SW 1271 (cell line): Measurements from ENCODE around the gene MYO7B.

Experiments used
- DNase-seq, 2 experiments: peaks; one replicate each; lab custom pipeline; 2025; lab: John Stamatoyannopoulos, UW

The MYO7B gene

DNA sequence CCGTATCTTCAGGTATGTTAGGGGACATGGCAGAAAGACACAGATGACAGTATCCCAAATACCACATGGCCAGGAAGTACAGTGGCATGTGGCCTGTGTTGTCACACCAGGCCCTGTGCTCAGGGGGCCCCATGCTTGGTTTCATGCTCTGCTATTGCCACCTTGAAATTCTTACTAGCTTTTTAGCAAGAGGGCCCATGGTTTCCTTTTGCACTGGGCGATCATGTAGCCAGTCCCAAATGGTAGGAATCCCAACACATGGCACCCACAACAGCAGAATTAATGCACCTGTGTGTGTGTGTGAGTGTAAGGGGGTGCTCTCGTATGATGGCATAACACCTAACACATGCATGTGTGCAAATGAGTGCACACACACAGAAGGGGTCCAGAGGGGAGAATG lies 39.2 kb downstream of the MYO7B start:
- DNase-seq = no peak

DNA sequence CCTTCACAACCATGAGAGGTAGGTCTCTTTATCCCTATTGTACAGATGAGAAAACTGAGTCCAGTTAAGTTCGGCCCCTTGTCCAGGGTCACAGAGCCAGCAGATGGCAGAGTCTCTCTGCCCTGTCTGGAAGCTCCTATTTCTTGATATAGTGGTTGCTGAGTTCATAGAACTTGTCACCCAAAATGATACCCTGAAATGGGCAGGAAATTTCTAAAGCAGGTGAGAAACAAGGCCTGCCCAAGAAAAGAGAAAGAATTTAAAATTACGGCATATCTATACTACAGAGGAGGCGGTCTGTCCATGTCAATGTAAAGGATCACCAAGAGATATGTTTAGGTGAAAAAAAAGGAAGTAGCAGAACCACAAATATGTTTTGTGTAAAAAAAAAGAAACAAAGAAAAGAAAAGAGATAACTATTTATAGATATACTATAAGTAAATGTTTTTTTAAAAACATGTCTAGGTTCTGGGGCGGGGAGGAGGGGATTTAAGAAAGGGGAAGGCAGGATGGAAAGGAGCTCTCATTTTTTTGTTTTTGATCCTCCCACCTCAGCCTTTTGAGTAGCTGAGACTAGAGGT lies 39.8 kb downstream of the MYO7B start:
- no peak for DNase-seq

DNA sequence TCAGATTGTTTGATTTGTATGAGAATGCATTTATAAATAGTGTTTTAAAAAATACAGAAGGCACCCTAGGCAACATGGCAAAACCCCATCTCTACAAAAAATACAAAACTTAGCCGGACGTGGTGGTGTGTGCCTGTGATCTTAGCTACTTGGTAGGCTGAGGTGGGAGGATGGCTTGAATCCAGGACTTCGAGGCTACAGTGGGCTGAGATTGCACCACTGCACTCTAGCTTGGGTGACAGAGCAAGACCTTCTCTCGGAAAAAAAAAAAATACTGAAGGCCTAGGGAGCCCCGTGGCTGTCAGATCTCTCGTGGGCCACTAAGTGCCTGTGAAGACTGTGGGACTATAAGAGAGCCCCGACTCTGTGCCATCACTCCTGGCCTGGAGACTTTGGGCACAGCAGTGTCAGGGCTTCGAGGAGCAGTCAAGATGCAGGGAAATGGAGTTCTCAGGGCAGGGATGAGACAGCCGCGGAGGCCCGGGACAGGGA lies 40.5 kb downstream of the MYO7B start:
- no peak for DNase-seq

DNA sequence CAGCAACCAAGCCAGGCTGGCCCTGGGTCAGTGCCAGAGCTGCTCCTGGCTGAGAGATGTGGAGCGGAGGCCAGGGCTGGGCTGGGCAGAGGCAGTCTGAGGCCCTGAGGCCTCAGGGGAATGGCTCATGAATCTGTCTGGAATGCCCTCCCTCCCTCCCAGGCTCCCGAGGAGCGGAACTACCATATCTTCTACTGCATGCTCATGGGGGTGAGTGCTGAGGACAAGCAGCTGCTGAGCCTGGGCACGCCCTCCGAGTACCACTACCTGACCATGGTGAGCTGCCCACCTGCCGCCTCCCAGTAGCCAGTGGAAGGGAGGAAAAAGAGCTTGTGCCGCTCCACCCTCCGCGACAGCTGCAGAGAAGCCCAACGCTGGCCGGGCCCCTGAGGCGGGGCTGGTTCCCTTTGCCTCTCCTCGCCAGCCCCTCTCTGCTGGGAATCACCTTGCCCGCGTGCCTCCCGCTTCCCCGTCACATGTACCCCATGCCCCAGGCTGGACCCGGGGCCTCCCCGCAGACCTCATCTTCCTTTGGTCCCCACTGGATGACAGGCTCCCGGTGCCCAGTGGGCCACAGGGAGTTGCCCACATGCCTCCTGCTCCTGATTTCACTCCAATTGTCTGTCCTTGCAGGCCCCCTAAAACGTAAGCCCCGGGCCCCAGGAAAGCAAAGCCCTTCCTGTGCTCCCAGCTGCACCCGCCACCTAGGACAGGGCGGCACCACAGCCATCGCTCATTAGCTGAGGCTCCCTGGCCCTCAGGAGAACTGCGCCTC lies 41.1 kb downstream of the MYO7B start:
- DNase-seq = no peak

DNA sequence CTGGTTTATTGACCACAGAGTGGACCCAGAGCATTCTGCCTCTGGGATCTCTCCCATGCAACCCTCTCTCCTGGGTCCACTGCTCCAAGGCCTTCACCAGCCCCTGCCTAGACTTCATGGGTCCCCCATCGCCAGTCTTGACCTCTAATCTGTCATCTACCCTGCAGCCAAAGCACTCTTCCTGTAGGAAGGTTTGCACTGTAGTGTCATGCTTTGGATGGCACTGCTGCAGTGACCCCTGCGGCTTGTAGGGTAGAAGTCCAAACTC lies 41.7 kb downstream of the MYO7B start:
- no peak for DNase-seq

DNA sequence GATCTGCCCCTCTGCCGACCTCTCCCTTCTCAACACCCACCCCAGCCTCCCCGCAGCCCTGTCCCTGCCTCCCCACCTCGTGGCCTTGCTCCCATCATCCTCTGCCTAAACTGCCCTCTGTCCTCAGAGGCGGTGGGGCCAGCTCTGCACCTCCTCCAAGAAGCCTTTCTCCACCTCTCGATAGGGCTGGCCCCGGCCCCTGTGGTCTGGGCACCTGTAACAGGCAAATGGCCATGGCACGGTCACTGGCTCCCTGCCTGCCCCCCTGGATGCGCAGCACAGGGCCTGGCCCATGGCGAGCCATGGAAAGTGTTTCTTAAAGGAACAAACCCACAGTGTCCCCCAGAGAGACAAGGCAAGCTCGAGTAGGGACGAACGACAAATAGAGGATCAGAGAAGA lies 42.0 kb downstream of the MYO7B start:
- DNase-seq = no peak

DNA sequence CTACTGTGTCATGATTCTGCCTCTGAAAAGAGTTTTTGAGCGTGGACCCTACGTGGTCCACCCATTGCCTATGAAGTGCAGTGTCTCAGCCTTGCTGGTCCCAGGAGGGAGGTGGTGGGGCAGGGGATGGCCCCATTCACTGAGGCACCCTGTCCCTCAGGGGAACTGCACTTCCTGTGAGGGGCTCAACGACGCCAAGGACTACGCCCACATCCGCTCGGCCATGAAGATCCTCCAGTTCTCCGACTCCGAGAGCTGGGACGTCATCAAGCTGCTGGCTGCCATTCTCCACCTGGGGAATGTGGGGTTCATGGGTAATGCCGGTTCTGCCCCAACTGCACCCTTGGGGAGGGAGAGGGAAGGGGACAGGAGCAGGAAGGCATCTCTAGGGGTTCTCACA lies 42.5 kb downstream of the MYO7B start:
- no peak for DNase-seq

DNA sequence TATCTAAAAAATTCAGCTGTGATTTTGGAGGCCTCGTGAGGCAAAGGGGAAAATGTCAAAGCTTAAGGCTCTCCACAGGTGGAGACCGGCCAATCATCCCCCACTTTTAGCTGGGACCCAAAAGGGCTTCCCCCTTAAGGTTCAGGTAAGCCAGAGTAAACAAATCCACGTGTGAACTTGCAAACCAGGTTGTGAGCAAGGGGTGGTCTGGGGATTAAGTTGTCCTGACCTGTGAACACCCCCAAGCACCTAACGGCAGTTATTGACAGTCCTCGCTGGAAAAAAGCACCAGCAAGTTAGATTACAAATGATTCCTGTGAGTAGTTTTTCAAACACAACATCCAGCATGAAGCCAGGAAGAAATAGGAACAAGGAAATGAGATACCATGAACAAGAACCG lies 42.9 kb downstream of the MYO7B start:
- DNase-seq = no peak

DNA sequence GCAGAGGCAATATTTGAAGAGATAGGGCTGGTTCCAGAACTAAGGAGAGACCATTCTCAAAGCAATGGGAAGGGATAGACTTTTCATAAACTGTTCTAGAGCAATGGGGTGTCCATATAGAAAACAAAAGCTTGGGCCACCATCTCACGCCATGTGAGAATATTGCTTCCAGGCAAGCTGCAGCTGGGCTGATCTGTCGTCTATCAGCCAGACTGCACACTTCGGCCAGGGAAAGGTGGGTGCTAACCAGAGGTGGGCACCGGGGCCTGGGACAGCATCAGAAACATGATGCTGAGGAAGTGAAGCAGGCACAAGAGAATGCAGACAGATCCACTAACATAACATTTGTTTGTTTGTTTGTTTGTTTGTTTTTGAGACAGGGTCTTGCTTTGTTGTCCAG lies 43.7 kb downstream of the MYO7B start:
- DNase-seq = no peak

DNA sequence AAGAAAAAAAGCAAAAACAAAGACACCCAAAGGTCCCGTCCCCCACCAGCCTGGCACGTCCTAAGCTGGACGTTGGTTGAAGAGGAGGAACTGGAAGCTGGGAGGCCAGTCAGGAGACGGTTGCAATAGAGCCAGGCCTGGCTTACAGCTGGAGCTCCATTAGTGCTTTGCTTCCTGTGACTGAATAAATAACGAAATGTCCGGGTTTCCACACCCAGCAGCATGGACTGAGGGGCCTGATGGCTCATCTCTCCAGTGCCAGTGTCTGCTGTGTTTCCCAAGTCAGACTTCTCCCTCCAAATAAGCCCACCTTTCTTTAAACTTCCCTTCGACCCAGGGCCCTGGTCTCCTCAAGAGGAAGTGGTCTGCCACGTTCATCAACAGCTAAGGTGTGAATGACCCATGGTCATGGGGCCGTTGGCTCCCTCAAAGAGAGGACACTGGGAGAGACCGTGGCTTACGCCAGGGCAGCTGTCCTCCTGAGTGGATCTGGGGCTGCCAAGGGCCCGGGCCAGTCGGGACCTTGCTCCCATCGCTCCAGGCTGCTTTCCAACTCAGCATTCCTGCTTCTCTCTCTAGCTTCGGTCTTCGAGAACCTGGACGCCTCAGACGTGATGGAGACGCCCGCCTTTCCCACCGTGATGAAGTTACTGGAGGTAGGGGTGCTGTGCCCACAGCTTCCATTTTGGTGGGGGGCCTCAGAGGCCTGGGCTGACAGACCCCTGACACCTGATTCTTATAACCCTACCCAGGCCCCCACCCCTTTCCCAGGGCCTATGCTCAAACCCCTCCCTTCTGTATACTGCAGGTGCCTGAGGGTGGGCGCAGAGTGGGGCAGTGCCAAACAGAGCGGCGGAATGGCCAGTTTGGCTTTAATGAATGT lies 44.9 kb downstream of the MYO7B start:
- DNase-seq = no peak

DNA sequence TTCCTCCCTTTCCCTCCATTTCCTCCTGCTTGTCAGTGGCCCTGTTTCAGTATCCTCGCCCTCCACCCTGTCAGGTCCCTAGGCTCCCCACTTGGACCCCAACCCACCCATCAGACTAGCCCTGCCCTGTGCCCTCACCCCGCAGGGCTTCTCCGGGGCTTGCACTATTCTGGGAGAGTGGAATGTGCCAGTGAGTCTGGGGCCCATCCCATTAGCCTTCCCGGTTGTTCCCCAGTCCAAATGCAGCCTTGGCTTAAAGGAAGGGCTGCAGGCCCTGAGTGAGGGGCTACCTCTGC lies 45.5 kb downstream of the MYO7B start:
- no peak for DNase-seq

DNA sequence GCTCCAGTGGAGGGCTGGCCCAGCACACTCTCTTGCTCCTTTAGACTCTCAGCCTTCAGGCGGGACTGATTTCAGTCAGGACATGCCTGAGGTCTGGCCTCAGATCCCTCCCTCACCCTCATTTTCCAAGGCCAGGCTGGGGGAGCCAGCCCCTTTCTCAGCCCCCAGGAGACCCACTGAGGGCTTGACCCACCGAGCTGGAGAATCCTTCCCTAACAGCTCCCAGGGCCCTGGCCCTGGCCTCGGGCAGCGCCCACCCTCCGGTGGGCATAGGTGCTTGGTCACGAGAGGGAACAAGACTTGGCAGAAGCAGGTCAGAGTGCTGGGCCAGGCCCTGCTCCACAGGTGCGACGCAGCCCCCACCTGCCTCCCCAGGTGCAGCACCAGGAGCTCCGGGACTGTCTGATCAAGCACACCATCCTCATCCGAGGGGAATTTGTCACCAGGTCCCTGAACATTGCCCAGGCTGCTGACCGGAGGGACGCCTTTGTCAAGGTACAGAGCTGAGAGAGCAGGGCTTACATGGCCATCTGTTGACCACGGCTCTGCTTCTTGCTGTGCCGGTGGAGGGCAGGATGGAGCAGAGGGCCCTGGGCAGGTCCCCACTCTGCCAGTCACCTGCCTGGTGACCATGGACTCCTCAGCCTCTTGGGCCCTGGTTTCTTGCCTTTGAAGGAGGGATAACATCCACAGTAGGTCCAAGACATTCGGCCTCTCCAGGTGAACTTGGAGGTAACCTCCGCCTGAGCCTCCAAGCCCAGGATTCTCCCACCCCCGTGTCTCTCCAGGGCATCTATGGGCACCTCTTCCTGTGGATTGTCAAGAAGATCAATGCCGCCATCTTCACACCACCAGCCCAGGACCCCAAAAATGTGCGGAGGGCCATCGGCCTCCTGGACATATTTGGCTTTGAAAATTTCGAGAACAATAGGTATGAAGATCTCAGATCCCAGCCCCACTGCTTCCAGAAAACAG lies 46.3 kb downstream of the MYO7B start:
- no peak for DNase-seq

DNA sequence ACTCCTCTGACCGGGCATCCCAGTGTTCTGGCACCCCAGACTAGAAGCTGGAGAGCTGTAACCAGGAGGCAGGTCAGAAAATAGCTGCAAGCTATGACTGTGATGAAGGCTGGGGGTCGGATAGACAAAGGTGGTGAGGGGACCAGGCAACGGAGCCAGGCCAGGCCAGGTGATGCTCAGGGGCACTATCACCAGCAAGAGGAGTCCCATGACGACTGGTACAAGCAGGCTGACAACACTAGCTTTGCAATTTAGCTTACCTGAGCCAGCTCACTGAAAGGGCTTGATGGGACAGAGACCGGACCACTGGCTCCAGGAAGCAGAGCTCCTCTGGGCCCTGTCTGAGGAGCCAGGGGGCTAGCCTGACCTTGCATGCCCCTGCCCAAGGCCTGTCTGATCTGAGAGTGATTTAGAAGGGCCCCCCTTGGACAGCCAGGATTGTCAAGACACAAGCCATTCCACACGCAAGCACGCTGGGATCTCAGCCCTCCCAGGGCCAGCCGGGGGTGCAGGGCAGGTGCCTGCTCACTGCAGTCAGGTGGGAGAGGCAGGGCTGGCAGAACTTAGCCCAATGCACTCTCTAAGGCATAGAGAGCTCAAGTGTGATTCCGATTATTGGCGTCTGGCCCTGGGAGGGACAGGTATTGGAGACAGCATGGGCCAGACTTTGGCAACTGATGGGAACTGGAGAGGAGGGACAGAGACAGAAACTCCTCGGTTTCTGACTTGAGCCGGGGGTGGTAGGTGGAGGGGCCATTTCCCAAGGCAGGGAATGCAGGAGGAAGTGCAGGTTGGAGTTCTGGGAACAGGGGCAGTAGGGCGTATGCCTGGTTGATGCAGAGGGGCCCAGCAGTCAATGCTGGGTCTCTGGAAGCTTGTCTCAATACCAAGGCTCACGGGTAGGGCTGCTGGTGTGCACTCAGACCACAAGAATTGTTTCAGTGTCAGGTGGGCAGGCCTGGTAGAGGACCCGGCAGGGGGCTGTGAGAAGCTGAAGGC lies 47.7 kb downstream of the MYO7B start:
- DNase-seq = no peak

DNA sequence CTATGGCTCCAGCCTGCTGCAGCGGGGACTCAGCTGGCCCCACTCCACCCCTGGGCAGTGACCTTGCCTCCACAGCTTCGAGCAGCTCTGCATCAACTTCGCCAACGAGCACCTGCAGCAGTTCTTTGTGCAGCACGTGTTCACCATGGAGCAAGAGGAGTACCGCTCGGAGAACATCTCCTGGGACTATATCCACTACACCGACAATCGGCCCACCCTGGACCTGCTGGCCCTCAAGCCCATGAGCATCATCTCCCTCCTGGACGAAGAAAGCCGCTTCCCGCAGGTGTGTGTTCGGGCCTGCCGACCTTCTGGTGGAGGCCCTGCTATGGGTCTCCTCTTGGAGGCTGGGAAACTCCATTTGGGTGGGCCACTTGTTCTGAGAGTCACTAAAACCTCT lies 48.6 kb downstream of the MYO7B start:
- no peak for DNase-seq

DNA sequence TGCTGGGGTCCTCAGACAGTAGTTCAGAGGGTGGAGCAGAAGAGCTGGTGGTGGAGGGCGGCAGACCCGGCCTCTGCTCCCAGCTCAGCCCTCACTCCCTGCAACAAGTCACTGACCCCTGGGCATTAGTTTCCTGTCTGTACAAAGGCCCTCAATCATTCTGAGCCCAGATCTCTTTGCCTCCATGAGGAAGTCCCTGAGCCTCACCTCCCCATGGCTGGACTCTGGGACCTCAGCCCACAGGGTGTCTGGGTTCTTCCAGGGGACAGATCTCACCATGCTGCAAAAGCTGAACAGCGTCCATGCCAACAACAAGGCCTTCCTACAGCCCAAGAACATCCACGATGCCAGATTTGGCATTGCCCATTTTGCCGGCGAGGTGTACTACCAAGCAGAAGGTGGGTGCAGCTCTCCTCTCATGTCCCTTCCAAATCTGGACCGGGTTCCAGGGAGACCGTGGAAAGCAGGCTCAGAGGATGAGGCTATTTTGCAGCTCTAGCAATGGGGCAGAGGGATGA lies 49.1 kb downstream of the MYO7B start:
- DNase-seq = no peak

DNA sequence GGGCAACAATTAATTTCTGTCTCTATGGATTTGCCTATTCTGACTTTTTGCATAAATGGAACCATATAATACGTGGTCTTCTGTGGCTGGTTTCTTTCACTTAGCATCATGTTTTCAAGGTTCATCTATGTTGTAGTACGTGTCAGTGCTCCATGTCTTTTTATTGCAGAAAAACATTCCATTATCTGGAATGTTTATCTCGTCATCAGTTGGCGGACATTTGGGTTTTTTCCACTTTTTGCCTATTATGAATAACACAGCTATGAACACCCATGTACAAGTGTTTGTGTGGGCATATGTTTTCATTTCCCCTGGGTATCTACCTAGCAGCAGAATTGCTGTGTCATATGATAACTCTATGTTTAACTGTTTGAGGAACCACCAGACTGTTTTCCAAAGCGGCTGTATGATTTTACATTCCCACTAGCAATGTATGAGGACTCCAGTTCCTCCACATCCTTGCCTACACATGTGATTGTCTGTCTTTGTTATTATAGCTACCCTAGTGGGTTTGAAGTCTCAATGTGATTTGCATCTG lies 49.9 kb downstream of the MYO7B start:
- no peak for DNase-seq

DNA sequence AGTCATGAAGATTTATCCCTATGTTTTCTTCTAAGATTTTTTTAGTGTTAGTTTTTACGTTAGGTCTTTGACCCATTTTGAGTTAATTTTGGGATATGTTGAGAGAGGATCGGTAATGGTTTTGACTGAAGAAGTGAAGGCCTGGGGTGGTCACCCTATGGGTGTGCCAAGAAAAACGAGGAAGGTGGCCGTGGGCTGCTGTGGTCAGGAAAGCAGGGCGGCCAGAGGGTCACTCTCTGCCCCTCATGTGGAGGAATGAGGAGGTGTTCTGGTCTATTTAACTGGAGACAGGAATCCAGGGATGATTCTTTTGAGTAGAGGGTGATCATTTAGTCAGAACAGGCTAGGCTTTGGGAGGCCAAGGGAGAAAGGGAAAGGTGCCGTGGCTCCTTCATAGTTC lies 50.7 kb downstream of the MYO7B start:
- no peak for DNase-seq

DNA sequence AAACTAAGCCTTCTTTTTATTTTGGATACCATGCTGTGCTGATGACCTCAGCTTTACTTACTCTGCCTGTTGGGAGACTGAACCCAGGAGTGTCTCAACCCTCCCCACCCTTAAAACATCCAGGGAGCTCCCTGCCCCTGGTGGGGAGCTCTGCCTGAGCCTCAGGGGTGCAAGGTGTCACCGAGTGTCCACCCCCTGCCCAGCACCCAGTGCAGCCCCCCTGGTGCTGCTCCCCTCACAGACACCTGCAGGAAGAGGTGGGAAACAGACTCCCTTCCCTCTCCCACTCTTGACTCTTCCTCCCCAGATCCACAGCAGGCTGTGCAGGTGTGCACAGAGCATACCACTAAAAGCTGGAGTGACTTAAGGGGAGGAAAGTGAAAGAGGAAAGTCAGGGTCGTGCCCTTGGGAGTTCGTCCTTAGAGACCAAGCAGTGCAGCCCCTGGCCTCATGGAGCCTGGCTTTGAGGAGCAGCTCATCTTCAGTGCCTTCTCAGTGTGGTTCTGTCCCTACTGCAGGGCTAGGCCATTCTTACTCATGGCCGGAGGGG lies 51.3 kb downstream of the MYO7B start:
- DNase-seq = no peak

DNA sequence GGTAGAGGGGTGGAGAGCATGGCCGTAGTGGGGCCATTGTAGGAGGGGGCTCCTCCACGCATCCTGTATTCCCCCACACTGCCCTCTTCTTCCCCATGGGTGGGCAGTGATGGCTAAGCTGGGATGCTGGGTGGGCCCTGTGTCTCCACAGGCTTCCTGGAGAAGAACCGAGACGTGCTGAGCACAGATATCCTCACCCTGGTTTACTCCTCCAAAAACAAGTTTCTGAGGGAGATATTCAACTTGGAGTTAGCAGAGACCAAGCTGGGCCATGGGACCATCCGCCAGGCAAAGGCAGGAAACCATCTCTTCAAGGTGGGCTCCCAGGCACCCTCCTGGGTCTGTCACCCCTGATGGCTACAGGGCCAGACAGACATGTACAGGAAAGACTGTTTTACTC lies 52.8 kb downstream of the MYO7B start:
- DNase-seq = no peak

DNA sequence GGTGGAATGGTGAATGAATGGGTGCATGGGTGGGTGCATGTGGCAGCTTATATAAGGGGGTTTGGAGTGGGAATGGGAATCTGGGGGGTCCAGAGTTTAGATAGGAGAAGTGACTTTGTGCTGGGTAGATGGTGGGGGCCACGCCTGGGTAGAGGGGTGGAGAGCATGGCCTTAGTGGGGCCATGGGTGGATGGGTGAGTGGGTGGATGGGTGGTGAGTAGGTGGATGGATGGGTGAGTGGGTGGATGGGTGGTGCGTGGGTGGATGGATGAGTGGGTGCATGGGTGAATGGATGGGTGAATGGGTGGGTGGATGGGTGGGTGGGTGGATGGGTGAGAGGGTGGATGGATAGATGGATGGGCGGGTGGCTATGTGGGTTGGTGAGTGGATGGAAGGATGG lies 53.9 kb downstream of the MYO7B start:
- DNase-seq = no peak
